H1 (cell line): ENCODE data around the gene ATP2A3. TPM values are rescaled to one million over a fixed set of nuclear protein-coding genes. Genes with fewer than 3 reads are reported as not detected.
A peak's percentile ranks its signal among the peaks of the same experiment; 100 is the strongest.

Source experiments
- CTCF ChIA-PET: fragments of 300-600 bp; sonication (Branson Sonifier 250); formaldehyde crosslinking; loops from one replicate; lab custom pipeline; 2021; ENCODE audit not compliant: partially characterized antibody; lab: Charles Lee
- POLR2A ChIA-PET: fragments of 300-600 bp; sonication (Branson Sonifier 250); formaldehyde crosslinking; loops from one replicate; lab custom pipeline; 2021; ENCODE audit warnings: inconsistent platforms; ENCODE audit not compliant: partially characterized antibody; lab: Charles Lee
- DNase-seq, 2 experiments: peaks; one replicate each; pipeline versions ENCODE4 v3.0.0 to v3.0.0-alpha.2; 2010 to 2022; ENCODE audit warnings: low spot score in 2 of 2, low read depth in 1 of 2, mixed read lengths in 1 of 2
- FAIRE-seq: peaks from 2 replicates; lab custom pipeline; 2011; peaks lifted over from hg19 to GRCh38; lab: Jason Lieb, UNC
- H2AFZ ChIP-seq: 2 replicates; pipeline ENCODE4 v1.8.1; 2012; ENCODE audit warnings: low read length, inconsistent platforms
- H2AK5ac ChIP-seq: 2 replicates; pipeline ENCODE4 v1.6.1; 2013; ENCODE audit warnings: low read depth, low read length
- H2BK120ac ChIP-seq: replicated peaks from 2 replicates; pipeline ENCODE3; 2013; ENCODE audit warnings: low read depth, low read length, inconsistent platforms
- H2BK12ac ChIP-seq: 2 replicates; pipeline ENCODE4 v1.6.1; 2013; ENCODE audit warnings: low read depth, low read length
- H2BK15ac ChIP-seq: 2 replicates; pipeline ENCODE4 v1.6.1; 2013; ENCODE audit warnings: low read length
- H2BK20ac ChIP-seq: 2 replicates; pipeline ENCODE4 v1.6.1; 2013; ENCODE audit warnings: low read length
- H2BK5ac ChIP-seq: 2 replicates; pipeline ENCODE4 v1.6.1; 2013; ENCODE audit warnings: low read depth, low read length
- H3K14ac ChIP-seq: 2 replicates; pipeline ENCODE4 v1.6.1; 2013; ENCODE audit warnings: inconsistent platforms; ENCODE audit not compliant: insufficient read length
- H3K18ac ChIP-seq: 2 replicates; pipeline ENCODE4 v1.6.1; 2013; ENCODE audit warnings: low read length; ENCODE audit errors: extremely low read depth
- H3K23ac ChIP-seq: 2 replicates; pipeline ENCODE4 v1.6.1; 2013; ENCODE audit warnings: inconsistent platforms; ENCODE audit not compliant: insufficient read length
- H3K23me2 ChIP-seq: 2 replicates; pipeline ENCODE4 v1.6.1; 2013; ENCODE audit warnings: low read depth, low read length
- H3K27ac ChIP-seq: 2 replicates; pipeline ENCODE4 v1.6.1; 2011; ENCODE audit warnings: low read depth, low read length, inconsistent platforms
- H3K27me3 ChIP-seq, 4 experiments: replicated peaks in 1 of 4; 1 replicate in 1 of 4; 2 replicates in 3 of 4; pipeline versions ENCODE4 v1.6.1 to v1.8.1; 2011 to 2013; ENCODE audit warnings: low read length in 3 of 4, mild to moderate bottlenecking in 3 of 4, inconsistent platforms in 2 of 4, mixed read lengths in 2 of 4, moderate library complexity in 1 of 4; ENCODE audit not compliant: control insufficient read depth in 3 of 4, insufficient read depth in 3 of 4; ENCODE audit errors: extremely low read depth in 1 of 4
- H3K36me3 ChIP-seq, 4 experiments: 2 replicates each; pipeline versions ENCODE4 v1.6.1 to v1.8.1; 2011 to 2013; ENCODE audit warnings: mild to moderate bottlenecking in 4 of 4, low read length in 3 of 4, moderate library complexity in 2 of 4, control low read depth in 1 of 4, inconsistent platforms in 1 of 4; ENCODE audit not compliant: insufficient read depth in 4 of 4, control insufficient read depth in 2 of 4
- H3K4ac ChIP-seq: replicated peaks from 2 replicates; pipeline ENCODE3; 2013; ENCODE audit warnings: low read length, low read depth, mixed read lengths, inconsistent platforms; ENCODE audit not compliant: insufficient read length
- H3K4me1 ChIP-seq, 4 experiments: replicated peaks in 1 of 4; 1 replicate in 1 of 4; 2 replicates in 3 of 4; pipeline versions ENCODE4 v1.6.1 to v1.8.1; 2011 to 2013; ENCODE audit warnings: low read length in 3 of 4, inconsistent platforms in 2 of 4, mixed read lengths in 1 of 4; ENCODE audit not compliant: insufficient read depth in 4 of 4, control insufficient read depth in 3 of 4
- H3K4me2 ChIP-seq, 2 experiments: 2 replicates each; pipeline versions ENCODE4 v1.6.1 to v1.8.1; 2011 to 2013; ENCODE audit warnings: low read depth in 2 of 2, low read length in 2 of 2, control low read depth in 1 of 2, inconsistent platforms in 1 of 2, mild to moderate bottlenecking in 1 of 2; ENCODE audit not compliant: insufficient read depth in 1 of 2
- H3K4me3 ChIP-seq, 4 experiments: fragments of 200-600, 300-600 bp in 1 of 4; sonication (generic), shearing (Covaris generic), sonication (Bioruptor Twin) in 1 of 4; 2 replicates each; pipeline versions ENCODE4 v1.5.1 to v1.8.1; 2011 to 2016; ENCODE audit warnings: low read length in 4 of 4, low read depth in 3 of 4, control low read depth in 2 of 4, inconsistent platforms in 2 of 4, mild to moderate bottlenecking in 2 of 4, mixed read lengths in 1 of 4, moderate library complexity in 1 of 4; ENCODE audit not compliant: insufficient read depth in 2 of 4; ENCODE audit errors: extremely low read depth in 1 of 4
- H3K56ac ChIP-seq: replicated peaks from 2 replicates; pipeline ENCODE3; 2013; ENCODE audit warnings: low read depth, mild to moderate bottlenecking, mixed read lengths, low read length, inconsistent platforms; ENCODE audit not compliant: insufficient read length
- H3K79me1 ChIP-seq: 2 replicates; pipeline ENCODE4 v1.6.1; 2013; ENCODE audit warnings: low read depth, low read length, control low read depth
- H3K79me2 ChIP-seq, 2 experiments: 2 replicates each; pipeline versions ENCODE4 v1.6.1 to v1.8.1; 2012 to 2013; ENCODE audit warnings: low read length in 2 of 2, mild to moderate bottlenecking in 2 of 2, inconsistent platforms in 1 of 2; ENCODE audit not compliant: insufficient read depth in 2 of 2, control insufficient read depth in 1 of 2
- H3K9ac ChIP-seq, 4 experiments: replicated peaks in 1 of 4; 1 replicate in 1 of 4; 2 replicates in 3 of 4; pipeline versions ENCODE4 v1.6.1 to v1.8.1; 2011 to 2013; ENCODE audit warnings: low read depth in 3 of 4, low read length in 3 of 4, control low read depth in 2 of 4, mild to moderate bottlenecking in 2 of 4, moderate library complexity in 2 of 4, inconsistent platforms in 1 of 4; ENCODE audit errors: extremely low read depth in 1 of 4
- H3K9me3 ChIP-seq, 2 experiments: 2 replicates each; pipeline versions ENCODE4 v1.6.1 to v1.8.1; 2012 to 2013; ENCODE audit warnings: mild to moderate bottlenecking in 2 of 2, moderate library complexity in 2 of 2, control low read depth in 1 of 2, inconsistent platforms in 1 of 2, low read depth in 1 of 2, low read length in 1 of 2, mixed read lengths in 1 of 2; ENCODE audit not compliant: insufficient read depth in 2 of 2
- H4K20me1 ChIP-seq, 2 experiments: replicated peaks in 1 of 2; 2 replicates each; pipeline versions ENCODE3 to v1.8.1; 2011 to 2013; ENCODE audit warnings: inconsistent platforms in 2 of 2, low read length in 2 of 2, mild to moderate bottlenecking in 1 of 2; ENCODE audit not compliant: insufficient read depth in 2 of 2, control insufficient read depth in 1 of 2
- H4K5ac ChIP-seq: 2 replicates; pipeline ENCODE4 v1.6.1; 2013; ENCODE audit warnings: low read length, low read depth, mixed read lengths, inconsistent platforms; ENCODE audit not compliant: insufficient read length
- H4K8ac ChIP-seq: 2 replicates; pipeline ENCODE4 v1.8.0; 2013; ENCODE audit warnings: mild to moderate bottlenecking, moderate library complexity, low read length, inconsistent platforms; ENCODE audit not compliant: insufficient read depth; ENCODE audit errors: extremely low read depth
- H4K91ac ChIP-seq: replicated peaks from 2 replicates; pipeline ENCODE3; 2013; ENCODE audit warnings: low read length, mixed read lengths, inconsistent platforms; ENCODE audit not compliant: insufficient read length
- CBX5 ChIP-seq: fragments of 300-800, 300-1000 bp; sonication (generic); IDR thresholded peaks from 2 replicates; pipeline ENCODE4 v1.7.1; 2016; ENCODE audit warnings: antibody characterized with exemption, low read length, low read depth
- CEBPB ChIP-seq: IDR thresholded peaks from 2 replicates; pipeline ENCODE4 v1.6.1; 2012; ENCODE audit warnings: low read depth, low read length
- EGR1 ChIP-seq: IDR thresholded peaks from 2 replicates; pipeline ENCODE4 v1.6.1; 2011; ENCODE audit warnings: low read depth, low read length, borderline replicate concordance
- GABPA ChIP-seq: IDR thresholded peaks from 2 replicates; pipeline ENCODE4 v1.6.1; 2011; ENCODE audit warnings: mild to moderate bottlenecking, low read length, moderate library complexity, borderline replicate concordance; ENCODE audit not compliant: insufficient read depth
- HDAC2 ChIP-seq, 2 experiments: fragments of 300-600 bp in 1 of 2; sonication (generic) in 1 of 2; IDR thresholded peaks; 2 replicates each; pipeline ENCODE4 v1.6.1; 2011 to 2012; ENCODE audit warnings: low read depth in 2 of 2, low read length in 2 of 2, mild to moderate bottlenecking in 2 of 2, moderate library complexity in 2 of 2, borderline replicate concordance in 1 of 2, inconsistent platforms in 1 of 2
- JUND ChIP-seq: IDR thresholded peaks from 2 replicates; pipeline ENCODE4 v1.6.1; 2011; ENCODE audit warnings: mild to moderate bottlenecking, improper control_type of control experiment, low read length
- POLR2A ChIP-seq, 2 experiments: IDR thresholded peaks; 1 replicate in 1 of 2; 2 replicates in 1 of 2; pipeline ENCODE4 v1.6.1; 2011; ENCODE audit warnings: low read depth in 2 of 2, low read length in 2 of 2, mild to moderate bottlenecking in 2 of 2; ENCODE audit errors: control extremely low read depth in 1 of 2
- POLR2AphosphoS5 ChIP-seq: IDR thresholded peaks from 2 replicates; pipeline ENCODE4 v1.6.1; 2011; ENCODE audit warnings: low read depth, low read length
- RFX5 ChIP-seq: IDR thresholded peaks from 2 replicates; pipeline ENCODE4 v1.6.1; 2011; ENCODE audit warnings: low read depth, low read length, improper control_type of control experiment, borderline replicate concordance
- SP1 ChIP-seq: IDR thresholded peaks from 2 replicates; pipeline ENCODE4 v1.6.1; 2011; ENCODE audit warnings: low read depth, low read length
- SP2 ChIP-seq: IDR thresholded peaks from 2 replicates; pipeline ENCODE4 v1.6.1; 2012; ENCODE audit warnings: mild to moderate bottlenecking, low read length, inconsistent platforms
- SP4 ChIP-seq: IDR thresholded peaks from 2 replicates; pipeline ENCODE4 v1.6.1; 2012; ENCODE audit warnings: low read length, inconsistent platforms
- SRF ChIP-seq: IDR thresholded peaks from 2 replicates; pipeline ENCODE4 v1.6.1; 2011; ENCODE audit warnings: mild to moderate bottlenecking, low read depth, low read length, moderate library complexity
- TEAD4 ChIP-seq: IDR thresholded peaks from 2 replicates; pipeline ENCODE4 v1.6.1; 2012; ENCODE audit warnings: low read depth, low read length, inconsistent platforms, mixed read lengths
- ZNF274 ChIP-seq: IDR thresholded peaks from 2 replicates; pipeline ENCODE4 v1.7.0; 2012; ENCODE audit warnings: low read length, borderline replicate concordance; ENCODE audit errors: extremely low read depth
- WGBS, 2 experiments: shearing (Covaris generic) in 1 of 2; methylation state at CpG; one replicate each; pipeline versions ENCODE4 v1.1.6 to v1.1.7; 2013 to 2015; ENCODE audit warnings: low lambda C conversion rate in 2 of 2, mixed read lengths in 2 of 2, inconsistent platforms in 1 of 2, low coverage in 1 of 2, missing lambda C conversion rate in 1 of 2; ENCODE audit not compliant: insufficient replicate concordance in 2 of 2, insufficient coverage in 1 of 2, insufficient read length in 1 of 2; ENCODE audit errors: extremely low coverage in 1 of 2, missing lambda C conversion rate in 1 of 2; 5-methylcytosine and 5-hydroxymethylcytosine counted together
- polyA plus RNA-seq, 7 experiments: library from polyadenylated mRNA; depleted of rRNA in 3 of 7; stranded (reverse) in 5 of 7; unstranded in 2 of 7; fragments of >200 nt in 5 of 7; fragments of 200-250 nt in 2 of 7; gene quantifications; 1 replicate in 5 of 7; 2 replicates in 1 of 7; 4 replicates in 1 of 7; pipeline versions ENCODE4 v1.2.1 to v1.2.3, GENCODE V29; 2011 to 2013; ENCODE audit warnings: missing spikeins in 2 of 7, mixed read lengths in 2 of 7
- total RNA-seq: library from RNA; stranded (reverse); fragmentation: NEBNext Ultra II Directional; extraction: Animal tissue kit (Norgen Biotek cat#: 25700); gene quantifications from 2 replicates; pipeline ENCODE4 v1.2.1, GENCODE V29; 2021
- TF ChIP-seq, protein P1 (sequence below): IDR thresholded peaks from 2 replicates; pipeline ENCODE4 v1.6.1; 2012; ENCODE audit warnings: inconsistent platforms

Gene ATP2A3
- total and polyA plus RNA-seq, 2 of the 8 experiments (the other 6 are each of a cell fraction or from before 2014, with no cell fraction given): 18.4 to 32.5 TPM

DNA sequence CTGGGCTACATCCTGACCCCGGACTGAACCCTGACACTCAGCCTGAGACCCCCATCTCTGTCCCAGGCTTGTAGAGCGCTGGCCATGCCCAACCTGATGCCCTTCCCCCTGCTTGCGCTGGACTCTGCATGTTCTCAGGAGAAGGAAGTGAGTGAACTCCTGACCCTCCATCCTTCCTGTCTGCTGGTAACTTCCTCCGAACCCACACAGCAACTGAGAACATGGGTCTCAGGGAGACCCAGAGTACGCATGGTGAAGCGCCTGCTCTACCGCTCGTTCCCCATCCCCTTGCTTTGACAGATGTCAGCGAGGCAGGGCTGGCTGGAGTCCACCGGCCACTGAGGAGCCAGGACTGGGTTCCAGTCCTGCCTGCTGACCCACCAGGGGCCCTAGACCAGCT is 77.5 kb downstream of the ATP2A3 start:
- Histone ChIP-seq H4K91ac (no peak overlapping the region), H3K4me1 (peaks cover 4 to 23% (median 14%) of the 10 kb centered on the region in 4 experiments), H3K4me2 (no peak overlapping the region), H3K79me1 (peaks cover 4% of the 10 kb centered on the region; the same call in 1 of the 2 replicates), H4K8ac (no peak overlapping the region), H2BK20ac (no peak overlapping the region), H2BK5ac (peak overlapping the region; percentile 31; the same call in 1 of the 2 replicates), H3K9ac (no peak overlapping the region), H3K36me3 (peaks cover 3 to 9% (median 5%) of the 10 kb centered on the region in 4 experiments; a peak in 5 of 8 replicates), H2BK12ac (peak overlapping the region; percentile 78; the same call in 1 of the 2 replicates), H3K9me3 (no peaks in the 10 kb centered on the region), H3K27me3 (no peaks in the 10 kb centered on the region; a peak in 1 of 7 replicates), H2BK120ac (no peak overlapping the region), H3K79me2 (no peaks in the 10 kb centered on the region; a peak in 1 of 4 replicates), H3K14ac (no peak overlapping the region), H3K23me2 (peaks cover under 1% of the 10 kb centered on the region; the same call in 1 of the 2 replicates), H3K27ac (no peak overlapping the region), H3K18ac (no peak overlapping the region), H4K20me1 (peaks cover 3 to 6% of the 10 kb centered on the region in 2 experiments), H2AK5ac (no peak overlapping the region), H3K4ac (no peak overlapping the region), H2AFZ (no peak overlapping the region), H4K5ac (no peak overlapping the region), H3K23ac (no peak overlapping the region), H3K4me3 (no peak overlapping the region), H3K56ac (no peak overlapping the region), H2BK15ac (no peak overlapping the region)
- ChIA-PET POLR2A (no interaction called here), CTCF (no interaction called here)
- no peak for DNase-seq
- 87% methylated on average over 10 of the region's 10 CpGs; no CpG with 5 or more reads in 1 of the 2 experiments for WGBS, 2 experiments
- FAIRE-seq: no peak
- TF ChIP-seq GABPA (no peak), CEBPB (no peak), HDAC2 (IDR thresholded peaks at IDR 0.05; ENCODE audit: borderline replicate concordance in 1 of 2, low read depth in 2 of 2, low read length in 2 of 2) (no peak), SP1 (no peak), CBX5 (no peak), JUND (no peak), TEAD4 (no peak), RFX5 (no peak), SRF (no peak), SP2 (no peak), ZNF274 (no peak), POLR2AphosphoS5 (no peak), SP4 (no peak), POLR2A (IDR thresholded peaks at IDR 0.05; ENCODE audit: control extremely low read depth in 1 of 2, low read depth in 2 of 2, low read length in 2 of 2) (no peak), EGR1 (no peak)
- TF ChIP-seq, protein P1, sequence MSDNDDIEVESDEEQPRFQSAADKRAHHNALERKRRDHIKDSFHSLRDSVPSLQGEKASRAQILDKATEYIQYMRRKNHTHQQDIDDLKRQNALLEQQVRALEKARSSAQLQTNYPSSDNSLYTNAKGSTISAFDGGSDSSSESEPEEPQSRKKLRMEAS: no peak
